Prostate gland (tissue), 2 donors: Measurements from ENCODE around the gene TMEM169. TPM values are rescaled to one million over a fixed set of nuclear protein-coding genes. Genes with fewer than 3 reads are reported as not detected.

ENCODE experiments used
- DNase-seq: peaks from one replicate; pipeline ENCODE4 v3.0.0-alpha.2; 2019; ENCODE audit warnings: low spot score
- H3K27ac ChIP-seq, 2 donors: fragments of 200-600 bp; sonication (generic); 2 replicates each; pipeline ENCODE4 v1.5.1; 2017 to 2019
- H3K27me3 ChIP-seq: fragments of 200-600 bp; sonication (generic); replicated peaks from 2 replicates; pipeline ENCODE4 v1.5.1; 2019; ENCODE audit not compliant: insufficient read depth
- H3K36me3 ChIP-seq, 2 donors: fragments of 200-600 bp; sonication (generic); 1 replicate in 1 of 2; 2 replicates in 1 of 2; pipeline versions ENCODE4 v1.5.1 to v1.8.1; 2017 to 2019
- H3K4me1 ChIP-seq: fragments of 200-600 bp; sonication (generic); replicated peaks from 2 replicates; pipeline ENCODE4 v1.5.1; 2019
- H3K4me3 ChIP-seq, 2 donors: fragments of 200-600 bp; sonication (generic); 2 replicates each; pipeline ENCODE4 v1.5.1; 2017 to 2019
- H3K9me3 ChIP-seq: fragments of 200-600 bp; sonication (generic); 2 replicates; pipeline ENCODE4 v1.5.1; 2017
- POLR2A ChIP-seq: fragments of 450-650 bp; IDR thresholded peaks from one replicate; pipeline ENCODE4 v1.6.1; 2016; ENCODE audit warnings: antibody characterized with exemption, mild to moderate bottlenecking
- POLR2AphosphoS5 ChIP-seq: sonication (generic); formaldehyde crosslinking; IDR thresholded peaks from one replicate; pipeline ENCODE4 v1.6.1; 2017; ENCODE audit warnings: antibody characterized with exemption
- WGBS: methylation state at CpG from one replicate; pipeline ENCODE4 v1.1.5; 2018; 5-methylcytosine and 5-hydroxymethylcytosine counted together
- intact Hi-C: fragments of 100-400 bp; cut with DNase I; formaldehyde crosslinking; loops from one replicate; pipeline ENCODE4 v1.14.2; 2022
- total RNA-seq, 2 donors: library from RNA; depleted of rRNA; stranded (reverse); fragments of >200 nt; gene quantifications; one replicate each; pipeline ENCODE4 v1.1.0, GENCODE V29; 2016
- TF ChIP-seq, protein P1 (sequence below), 4 experiments: fragments of 200-600 bp in 2 of 4; fragments of 450-650 bp in 2 of 4; sonication (generic) in 2 of 4; IDR thresholded peaks; 1 replicate in 3 of 4; 2 replicates in 1 of 4; pipeline ENCODE4 v1.5.1; 2016 to 2019; ENCODE audit warnings: antibody characterized with exemption in 4 of 4, mild to moderate bottlenecking in 2 of 4, moderate library complexity in 2 of 4

The TMEM169 gene
- total RNA-seq, 2 donors from 2014 or later, result 0.80 to 1.1 TPM

DNA sequence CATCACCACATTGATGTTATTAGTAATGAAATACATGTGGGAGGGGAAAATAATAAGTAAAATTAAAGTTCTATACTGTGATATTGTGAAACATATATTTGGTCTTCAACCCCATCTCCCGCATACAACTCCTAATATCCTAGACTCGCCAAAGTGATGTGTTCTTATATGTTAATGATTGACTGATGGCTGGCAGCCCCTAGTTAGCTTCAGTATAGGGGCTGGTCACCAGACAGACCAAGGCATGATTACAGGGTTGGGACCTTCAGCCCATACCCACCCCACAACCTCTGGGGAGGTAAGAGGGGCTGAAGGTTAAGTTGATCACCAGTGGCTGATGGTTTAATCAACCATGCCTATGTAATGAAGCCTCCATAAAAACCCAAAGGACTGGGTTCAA, 40.3 kb upstream of the TMEM169 start:
- intact Hi-C loops, result no loop called here
- Histone ChIP-seq H3K36me3 (no peaks in the 10 kb centered on the region), H3K27ac (no peak overlapping the region), H3K27me3 (no peaks in the 10 kb centered on the region), H3K4me1 (no peaks in the 10 kb centered on the region), H3K4me3 (no peak overlapping the region), H3K9me3 (no peaks in the 10 kb centered on the region)
- no peak for TF ChIP-seq POLR2AphosphoS5
- no peak for TF ChIP-seq POLR2A
- TF ChIP-seq, protein P1, sequence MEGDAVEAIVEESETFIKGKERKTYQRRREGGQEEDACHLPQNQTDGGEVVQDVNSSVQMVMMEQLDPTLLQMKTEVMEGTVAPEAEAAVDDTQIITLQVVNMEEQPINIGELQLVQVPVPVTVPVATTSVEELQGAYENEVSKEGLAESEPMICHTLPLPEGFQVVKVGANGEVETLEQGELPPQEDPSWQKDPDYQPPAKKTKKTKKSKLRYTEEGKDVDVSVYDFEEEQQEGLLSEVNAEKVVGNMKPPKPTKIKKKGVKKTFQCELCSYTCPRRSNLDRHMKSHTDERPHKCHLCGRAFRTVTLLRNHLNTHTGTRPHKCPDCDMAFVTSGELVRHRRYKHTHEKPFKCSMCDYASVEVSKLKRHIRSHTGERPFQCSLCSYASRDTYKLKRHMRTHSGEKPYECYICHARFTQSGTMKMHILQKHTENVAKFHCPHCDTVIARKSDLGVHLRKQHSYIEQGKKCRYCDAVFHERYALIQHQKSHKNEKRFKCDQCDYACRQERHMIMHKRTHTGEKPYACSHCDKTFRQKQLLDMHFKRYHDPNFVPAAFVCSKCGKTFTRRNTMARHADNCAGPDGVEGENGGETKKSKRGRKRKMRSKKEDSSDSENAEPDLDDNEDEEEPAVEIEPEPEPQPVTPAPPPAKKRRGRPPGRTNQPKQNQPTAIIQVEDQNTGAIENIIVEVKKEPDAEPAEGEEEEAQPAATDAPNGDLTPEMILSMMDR (IDR thresholded peaks at IDR 0.05), result no peak
- WGBS, result 98% methylated on average over 2 of the region's 2 CpGs
- DNase-seq, result no peak

DNA sequence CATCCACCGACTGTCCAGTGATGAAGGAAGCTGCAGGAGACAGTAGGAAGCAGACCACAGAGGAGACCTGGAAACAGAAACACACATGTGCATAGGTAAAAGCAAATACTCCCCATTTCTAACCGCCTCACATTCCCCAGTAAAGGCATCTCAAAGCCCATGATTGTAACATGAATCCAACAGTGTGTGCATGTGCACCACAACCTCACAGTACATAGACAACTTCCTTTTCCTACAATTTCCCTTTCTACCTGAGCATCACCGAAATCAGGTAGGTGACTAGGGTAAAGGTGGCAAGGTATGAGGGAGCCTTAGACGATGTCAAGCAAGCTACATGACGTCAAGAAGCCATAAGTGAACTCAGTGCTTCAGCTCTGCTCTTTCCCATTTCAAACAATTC, 37.8 kb upstream of the TMEM169 start:
- Histone ChIP-seq H3K4me1 (no peaks in the 10 kb centered on the region), H3K27ac (no peak overlapping the region), H3K36me3 (no peaks in the 10 kb centered on the region), H3K4me3 (no peak overlapping the region), H3K9me3 (no peaks in the 10 kb centered on the region), H3K27me3 (no peaks in the 10 kb centered on the region)
- no peak for DNase-seq
- no peak for TF ChIP-seq POLR2AphosphoS5
- TF ChIP-seq POLR2A, result no peak
- TF ChIP-seq, protein P1 (IDR thresholded peaks at IDR 0.05), result no peak
- 97% methylated on average over 5 of the region's 5 CpGs for WGBS
- intact Hi-C loops, result no loop called here

DNA sequence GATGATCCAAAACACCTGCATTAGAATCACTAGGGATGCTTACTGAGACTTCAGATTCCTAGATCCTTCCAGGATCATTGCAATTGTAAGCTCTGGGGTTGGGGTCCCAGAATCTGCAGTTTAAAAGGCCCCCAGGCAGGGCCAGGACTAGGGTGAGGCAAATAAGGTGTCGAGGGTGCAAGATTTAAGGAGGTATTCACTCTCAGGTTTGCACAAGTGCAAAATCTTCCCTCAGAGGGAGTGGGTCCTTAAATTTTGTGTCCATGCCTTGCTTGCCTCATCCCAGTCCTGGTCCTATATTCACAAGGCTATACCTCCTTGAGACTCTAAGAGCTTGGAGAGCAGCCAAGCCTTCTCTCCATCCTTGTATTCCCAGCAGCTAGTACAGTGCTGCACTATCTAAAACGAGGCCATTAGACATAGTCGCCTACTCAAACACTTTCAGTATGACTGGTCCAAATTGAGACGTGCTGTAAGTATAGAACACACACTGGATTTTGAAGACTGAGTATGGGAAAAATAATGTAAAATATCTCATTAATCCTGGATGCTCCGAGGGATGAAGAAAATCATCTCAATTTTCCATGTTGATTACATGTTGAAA, 36.7 kb upstream of the TMEM169 start:
- no peaks in the 10 kb centered on the region for H3K4me1 ChIP-seq
- H3K27me3 ChIP-seq, result no peaks in the 10 kb centered on the region
- WGBS, result 75% methylated on average over 5 of the region's 5 CpGs
- no peak overlapping the region for H3K27ac ChIP-seq
- DNase-seq, result no peak
- H3K36me3 ChIP-seq, result no peaks in the 10 kb centered on the region
- H3K4me3 ChIP-seq, result no peak overlapping the region
- intact Hi-C loops, result no loop called here
- H3K9me3 ChIP-seq, result no peaks in the 10 kb centered on the region
- TF ChIP-seq POLR2AphosphoS5, result no peak
- TF ChIP-seq POLR2A, result no peak
- TF ChIP-seq, protein P1 (IDR thresholded peaks at IDR 0.05), result no peak

DNA sequence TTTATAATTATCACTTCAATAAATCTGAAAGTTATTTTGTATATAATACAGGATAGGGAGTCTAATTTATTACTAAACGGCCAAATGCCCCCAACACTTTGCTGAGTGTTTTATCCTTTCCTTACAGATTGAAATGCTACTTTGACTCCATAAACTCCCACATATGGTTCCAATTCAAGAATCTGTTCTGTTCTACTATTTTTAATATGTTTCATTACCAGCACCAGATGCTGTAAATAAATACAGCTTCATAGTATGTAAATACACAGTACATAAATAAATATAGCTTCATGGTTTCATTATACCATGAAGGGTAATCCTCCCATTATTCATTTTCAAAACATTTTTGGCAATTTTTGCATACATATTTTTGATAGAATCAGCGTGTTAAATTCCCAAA, 34.3 kb upstream of the TMEM169 start:
- H3K27me3 ChIP-seq, result no peaks in the 10 kb centered on the region
- 67% methylated on average over 2 of the region's 2 CpGs for WGBS
- no peak overlapping the region for H3K4me3 ChIP-seq
- no peaks in the 10 kb centered on the region for H3K9me3 ChIP-seq
- H3K4me1 ChIP-seq, result no peaks in the 10 kb centered on the region
- DNase-seq, result no peak
- H3K27ac ChIP-seq, result no peak overlapping the region
- TF ChIP-seq POLR2AphosphoS5 (no peak), POLR2A (no peak)
- TF ChIP-seq, protein P1 (IDR thresholded peaks at IDR 0.05), result no peak
- intact Hi-C loops, result no loop called here
- H3K36me3 ChIP-seq, result no peaks in the 10 kb centered on the region

DNA sequence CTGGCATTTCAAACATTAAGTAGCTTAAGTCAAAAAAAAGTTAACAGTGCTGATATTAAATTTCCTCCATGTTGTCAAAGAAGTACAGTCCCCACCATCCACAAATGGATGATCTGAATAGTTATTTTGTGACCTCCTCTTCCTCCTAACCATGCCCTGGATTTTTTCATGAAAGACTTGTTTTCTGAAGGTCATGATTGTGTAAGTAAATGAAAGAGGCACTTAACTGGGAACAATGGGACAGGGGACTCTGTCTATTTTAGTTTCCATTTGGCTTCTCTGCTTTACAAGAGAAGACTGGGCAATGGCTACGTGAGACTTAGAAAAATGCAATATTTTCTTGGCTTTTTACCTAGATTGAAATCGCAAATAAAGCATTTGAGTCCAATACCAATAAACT, 32.3 kb upstream of the TMEM169 start:
- TF ChIP-seq POLR2A (no peak), POLR2AphosphoS5 (no peak)
- H3K9me3 ChIP-seq, result no peaks in the 10 kb centered on the region
- 53% methylated on average over 2 of the region's 2 CpGs for WGBS
- no peak overlapping the region for H3K27ac ChIP-seq
- intact Hi-C loops, result no loop called here
- no peak overlapping the region for H3K4me3 ChIP-seq
- no peaks in the 10 kb centered on the region for H3K27me3 ChIP-seq
- no peaks in the 10 kb centered on the region for H3K4me1 ChIP-seq
- DNase-seq, result no peak
- no peaks in the 10 kb centered on the region for H3K36me3 ChIP-seq
